HG03460 (cell line): ENCODE measurements around the gene ADAMTSL4.
"Not testable (repeated sequence)": the region's sequence is repeated elsewhere in the genome, so short reads cannot be mapped to it uniquely, and the experiment has no call there.

Experiments
- ATAC-seq: cut with Tn5 transposase; IDR thresholded peaks from one replicate; pipeline ENCODE4 v1.9.1; 2021; ENCODE audit not compliant: unreplicated experiment

ADAMTSL4 gene

GRCh38 chr1:150555198-150555970 lies 6.2 kb downstream of the ADAMTSL4 start:
- no peak for ATAC-seq

GRCh38 chr1:150555971-150556865 lies 7.0 kb downstream of the ADAMTSL4 start:
- ATAC-seq: no peak

GRCh38 chr1:150557065-150557600 lies 7.9 kb downstream of the ADAMTSL4 start:
- no peak for ATAC-seq

GRCh38 chr1:150557813-150558212 lies 8.6 kb downstream of the ADAMTSL4 start:
- no peak for ATAC-seq

- ATAC-seq: no peak
These were observed 9.1 kb downstream of the ADAMTSL4 start for GRCh38 chr1:150558303-150558704.

- no peak for ATAC-seq
These were observed 9.8 kb downstream of the ADAMTSL4 start for GRCh38 chr1:150558761-150559655.

GRCh38 chr1:150559656-150560010 lies 10.4 kb downstream of the ADAMTSL4 start:
- no peak for ATAC-seq

GRCh38 chr1:150560011-150560438 lies 10.8 kb downstream of the ADAMTSL4 start:
- no peak for ATAC-seq

- peak; percentile 38 for ATAC-seq
These were observed 11.5 kb downstream of the ADAMTSL4 start for GRCh38 chr1:150560576-150561253.

- peak; percentile 9 for ATAC-seq
These were observed 12.2 kb downstream of the ADAMTSL4 start for GRCh38 chr1:150561254-150561973.

- ATAC-seq: peak; percentile 42
These were observed 12.8 kb downstream of the ADAMTSL4 start for GRCh38 chr1:150561974-150562445.

GRCh38 chr1:150562446-150563339 lies 13.5 kb downstream of the ADAMTSL4 start:
- peak; percentile 39 for ATAC-seq

GRCh38 chr1:150563340-150564038 lies 14.3 kb downstream of the ADAMTSL4 start:
- no peak for ATAC-seq

GRCh38 chr1:150564051-150564991 lies 15.1 kb downstream of the ADAMTSL4 start:
- ATAC-seq: no peak

GRCh38 chr1:150565240-150565991 lies 16.2 kb downstream of the ADAMTSL4 start:
- ATAC-seq: not testable (repeated sequence)
